BLaER1 treated with 17β-estradiol and CSF1 and Interleukin-3, amounts not matched to agents 10 nM and 100 nM (cell line): Measurements from ENCODE around the gene IFI30.
A peak's percentile ranks its signal among the peaks of the same experiment; 100 is the strongest.

ENCODE experiments used
- H3K27ac ChIP-seq, 11 experiments: shearing (Covaris generic); formaldehyde crosslinking; 2 replicates each; pipeline ENCODE4 v1.8.1; 2022
- H3K27me3 ChIP-seq, 11 experiments: shearing (Covaris generic); formaldehyde crosslinking; 2 replicates each; pipeline ENCODE4 v1.8.1; 2022
- H3K36me3 ChIP-seq, 11 experiments: shearing (Covaris generic); formaldehyde crosslinking; 2 replicates each; pipeline ENCODE4 v1.8.1; 2022
- H3K4me1 ChIP-seq, 10 experiments: shearing (Covaris generic); formaldehyde crosslinking; 2 replicates each; pipeline ENCODE4 v1.8.1; 2022
- H3K4me2 ChIP-seq, 11 experiments: shearing (Covaris generic); formaldehyde crosslinking; 2 replicates each; pipeline ENCODE4 v1.8.1; 2022
- H3K4me3 ChIP-seq, 10 experiments: shearing (Covaris generic); formaldehyde crosslinking; 2 replicates each; pipeline ENCODE4 v1.8.1; 2022
- H3K9ac ChIP-seq, 11 experiments: shearing (Covaris generic); formaldehyde crosslinking; 2 replicates each; pipeline ENCODE4 v1.8.1; 2022
- H3K9me3 ChIP-seq, 11 experiments: shearing (Covaris generic); formaldehyde crosslinking; replicated peaks in 1 of 11; 2 replicates each; pipeline ENCODE4 v1.8.1; 2022
- H4K20me1 ChIP-seq, 11 experiments: shearing (Covaris generic); formaldehyde crosslinking; 2 replicates each; pipeline ENCODE4 v1.8.1; 2022
- Cebpa-rat ChIP-seq, 11 experiments: shearing (Covaris generic); IDR thresholded peaks; 2 replicates each; pipeline ENCODE4 v1.8.1; 2022

The IFI30 gene

GRCh38 chr19:18183529-18183928 is 9.9 kb downstream of the IFI30 start:
- no peak overlapping the region for H3K4me3 ChIP-seq

DNA sequence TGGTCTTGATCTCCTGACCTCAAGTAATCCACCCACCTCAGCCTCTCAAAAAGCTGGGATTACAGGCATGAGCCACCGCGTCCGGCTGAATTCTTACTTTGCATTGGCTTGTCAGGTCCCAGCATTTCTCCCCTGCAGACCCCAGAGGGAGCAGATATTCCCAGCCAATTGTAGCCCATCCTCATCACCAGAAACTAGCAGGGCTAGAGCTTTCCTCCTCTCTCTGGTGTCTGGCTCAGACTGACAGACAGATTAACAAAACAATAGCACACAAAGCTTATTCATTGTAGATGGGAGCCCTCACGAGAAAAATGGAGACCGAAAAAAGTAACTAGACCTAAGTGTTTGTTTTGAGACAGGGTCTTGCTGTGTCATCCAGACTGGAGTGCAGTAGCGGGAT is 11.9 kb downstream of the IFI30 start:
- no peak overlapping the region for H3K4me3 ChIP-seq
- H3K4me1 ChIP-seq: peaks cover 15 to 37% (median 25%) of the 10 kb centered on the region in 10 experiments
- peaks cover 0 to 67% (median 6%) of the 10 kb centered on the region in 11 experiments; a peak in 7 of 22 replicates for H3K36me3 ChIP-seq
- TF ChIP-seq Cebpa-rat (IDR thresholded peaks at IDR 0.05): no peak
- no peaks in the 10 kb centered on the region for H3K27me3 ChIP-seq
- H3K27ac ChIP-seq: peak overlapping the region in 1 of 11 experiments; percentile 5; a peak in 2 of 22 replicates
- no peaks in the 10 kb centered on the region; a peak in 1 of 22 replicates for H4K20me1 ChIP-seq
- H3K4me2 ChIP-seq: no peak overlapping the region
- no peak overlapping the region for H3K9ac ChIP-seq
- H3K9me3 ChIP-seq: no peaks in the 10 kb centered on the region

More at GRCh38 chr19:18183529-18183928, 9.9 kb downstream of the IFI30 start:
- Histone ChIP-seq H3K9ac (no peak overlapping the region), H3K4me1 (peaks cover 24 to 50% (median 41%) of the 10 kb centered on the region in 10 experiments), H4K20me1 (peaks cover 0 to 9% (median 0%) of the 10 kb centered on the region in 11 experiments; a peak in 3 of 22 replicates), H3K36me3 (peaks cover 0 to 71% (median 15%) of the 10 kb centered on the region in 11 experiments; a peak in 16 of 22 replicates), H3K27me3 (no peaks in the 10 kb centered on the region), H3K27ac (no peak overlapping the region), H3K4me2 (no peak overlapping the region), H3K9me3 (no peaks in the 10 kb centered on the region)
- TF ChIP-seq Cebpa-rat (IDR thresholded peaks at IDR 0.05): no peak

DNA sequence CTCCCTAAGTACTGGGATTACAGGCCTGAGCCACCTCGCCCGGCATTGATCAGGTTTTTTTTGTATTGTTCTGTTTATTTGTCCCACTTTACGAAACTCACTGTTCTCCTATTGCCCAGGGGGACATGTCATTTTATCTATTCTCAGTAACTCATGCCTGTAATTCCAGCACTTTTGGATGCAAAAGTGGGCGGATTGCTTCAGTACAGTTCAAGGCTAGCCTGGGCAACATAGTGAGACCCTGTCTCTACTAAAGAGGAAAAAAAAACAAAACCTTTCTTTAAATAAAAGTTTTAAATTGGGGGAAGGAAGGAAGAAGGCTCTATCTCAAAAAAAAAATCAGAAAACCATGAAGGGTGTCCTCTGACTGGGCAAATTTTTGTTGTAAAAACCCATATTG is 16.7 kb downstream of the IFI30 start:
- peaks cover 28 to 41% (median 36%) of the 10 kb centered on the region in 10 experiments for H3K4me1 ChIP-seq

DNA sequence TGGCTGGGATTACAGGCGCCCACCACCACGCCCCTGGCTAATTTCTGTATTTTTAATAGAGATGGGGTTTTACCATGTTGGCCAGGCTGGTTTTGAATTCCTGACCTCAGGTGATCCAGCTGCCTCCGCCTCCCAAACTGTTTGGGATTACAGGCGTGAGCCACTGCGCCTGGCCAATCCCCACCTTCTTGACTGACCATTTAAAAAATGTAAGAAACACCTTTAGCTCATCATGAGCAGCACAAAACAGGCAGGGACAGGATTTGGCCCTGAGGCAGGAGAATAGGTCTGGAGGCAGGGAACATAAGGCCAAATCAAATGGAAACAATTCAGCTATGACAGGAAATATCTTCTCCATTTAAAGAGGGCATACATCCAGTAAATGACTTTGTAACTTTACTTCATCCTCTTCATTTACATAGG is 18.0 kb downstream of the IFI30 start:
- H3K4me3 ChIP-seq: peak overlapping the region; percentile 56 to 81 (median 64); a peak in 19 of 20 replicates
- H3K4me1 ChIP-seq: peaks cover 28 to 52% (median 47%) of the 10 kb centered on the region in 10 experiments
- TF ChIP-seq Cebpa-rat (IDR thresholded peaks at IDR 0.05): no peak
- no peaks in the 10 kb centered on the region for H3K9me3 ChIP-seq
- H4K20me1 ChIP-seq: peaks cover 0 to 18% (median 0%) of the 10 kb centered on the region in 11 experiments; a peak in 6 of 22 replicates
- H3K27ac ChIP-seq: peak overlapping the region; percentile 76 to 89 (median 84); a peak in 21 of 22 replicates
- peaks cover 5 to 30% (median 11%) of the 10 kb centered on the region in 11 experiments; a peak in 17 of 22 replicates for H3K36me3 ChIP-seq
- peak overlapping the region; percentile 76 to 86 (median 80); a peak in 21 of 22 replicates for H3K9ac ChIP-seq
- no peaks in the 10 kb centered on the region for H3K27me3 ChIP-seq
- H3K4me2 ChIP-seq: peak overlapping the region; percentile 75 to 97 (median 90)

More for the DNA sequence above, 16.7 kb downstream of the IFI30 start:
- H4K20me1 ChIP-seq: peaks cover 0 to 11% (median 0%) of the 10 kb centered on the region in 11 experiments; a peak in 5 of 22 replicates
- H3K9ac ChIP-seq: peak overlapping the region in 2 of 11 experiments; percentile 34 to 86; a peak in 2 of 22 replicates
- no peak overlapping the region for H3K4me3 ChIP-seq
- peak overlapping the region in 3 of 11 experiments; percentile 88 to 95 (median 90); a peak in 4 of 22 replicates for H3K4me2 ChIP-seq
- no peaks in the 10 kb centered on the region for H3K27me3 ChIP-seq
- no peak overlapping the region for H3K27ac ChIP-seq
- no peaks in the 10 kb centered on the region for H3K9me3 ChIP-seq
- peaks cover 0 to 33% (median 0%) of the 10 kb centered on the region in 11 experiments; a peak in 7 of 22 replicates for H3K36me3 ChIP-seq
- no peak for TF ChIP-seq Cebpa-rat (IDR thresholded peaks at IDR 0.05)

- Histone ChIP-seq H3K36me3 (peaks cover 12 to 29% (median 18%) of the 10 kb centered on the region in 11 experiments), H4K20me1 (peaks cover 0 to 18% (median 0%) of the 10 kb centered on the region in 11 experiments; a peak in 5 of 22 replicates), H3K4me3 (peak within 1 kb of the TSS; percentile 68 to 96 (median 84)), H3K9ac (peak within 1 kb of the TSS; percentile 81 to 94 (median 85)), H3K4me2 (peak within 1 kb of the TSS; percentile 85 to 100 (median 98)), H3K4me1 (peaks cover 28 to 52% (median 47%) of the 10 kb centered on the region in 10 experiments), H3K9me3 (no peaks in the 10 kb centered on the region), H3K27me3 (no peaks in the 10 kb centered on the region), H3K27ac (peak within 1 kb of the TSS; percentile 76 to 89 (median 84))
- TF ChIP-seq Cebpa-rat (IDR thresholded peaks at IDR 0.05): no peak
Observed at GRCh38 chr19:18192673-18193387, 19.2 kb downstream of the IFI30 start, which contains the start of gene MPV17L2. Gene MPV17L2, plus strand, starts transcription at chr19:18193218. Its CDS starts 64 bp downstream, at chr19:18193282.

- peaks cover 28 to 52% (median 46%) of the 10 kb centered on the region in 10 experiments for H3K4me1 ChIP-seq
- H3K4me2 ChIP-seq: peak overlapping the region; percentile 77 to 100 (median 98)
- peak overlapping the region in 10 of 11 experiments; percentile 67 to 86 (median 78); a peak in 21 of 22 replicates for H3K27ac ChIP-seq
- TF ChIP-seq Cebpa-rat (IDR thresholded peaks at IDR 0.05): no peak
- no peaks in the 10 kb centered on the region for H3K9me3 ChIP-seq
- H3K4me3 ChIP-seq: peak overlapping the region; percentile 68 to 96 (median 84)
- H3K27me3 ChIP-seq: no peaks in the 10 kb centered on the region
- H3K9ac ChIP-seq: peak overlapping the region; percentile 81 to 94 (median 85)
- H4K20me1 ChIP-seq: peaks cover 0 to 18% (median 0%) of the 10 kb centered on the region in 11 experiments; a peak in 5 of 22 replicates
- peaks cover 18 to 34% (median 24%) of the 10 kb centered on the region in 11 experiments for H3K36me3 ChIP-seq
Observed at GRCh38 chr19:18193388-18194180, 20.0 kb downstream of the IFI30 start.

- peaks cover 0 to 18% (median 0%) of the 10 kb centered on the region in 11 experiments; a peak in 5 of 22 replicates for H4K20me1 ChIP-seq
- peak overlapping the region in 6 of 11 experiments; percentile 73 to 86 (median 78); a peak in 6 of 22 replicates for H3K27ac ChIP-seq
- peak overlapping the region; percentile 77 to 100 (median 98) for H3K4me2 ChIP-seq
- no peaks in the 10 kb centered on the region for H3K27me3 ChIP-seq
- peaks cover 23 to 40% (median 30%) of the 10 kb centered on the region in 11 experiments for H3K36me3 ChIP-seq
- H3K9me3 ChIP-seq: no peaks in the 10 kb centered on the region
- no peak for TF ChIP-seq Cebpa-rat (IDR thresholded peaks at IDR 0.05)
- peak overlapping the region; percentile 81 to 94 (median 85) for H3K9ac ChIP-seq
- H3K4me3 ChIP-seq: peak overlapping the region; percentile 68 to 96 (median 84)
- peaks cover 28 to 52% (median 46%) of the 10 kb centered on the region in 10 experiments for H3K4me1 ChIP-seq
Observed at GRCh38 chr19:18194181-18194530, 20.5 kb downstream of the IFI30 start.

GRCh38 chr19:18194554-18195238 is 21.1 kb downstream of the IFI30 start:
- peak overlapping the region in 8 of 10 experiments; percentile 70 to 96 (median 85); a peak in 14 of 20 replicates for H3K4me3 ChIP-seq
- peak overlapping the region in 9 of 11 experiments; percentile 81 to 90 (median 85); a peak in 12 of 22 replicates for H3K9ac ChIP-seq
- peak overlapping the region in 2 of 11 experiments; percentile 2 to 21; a peak in 2 of 22 replicates for H3K27ac ChIP-seq

More at GRCh38 chr19:18194554-18195238, 21.1 kb downstream of the IFI30 start:
- Histone ChIP-seq H4K20me1 (peaks cover 0 to 18% (median 0%) of the 10 kb centered on the region in 11 experiments; a peak in 5 of 22 replicates), H3K36me3 (peaks cover 29 to 46% (median 36%) of the 10 kb centered on the region in 11 experiments), H3K9me3 (no peaks in the 10 kb centered on the region), H3K4me1 (peaks cover 28 to 52% (median 46%) of the 10 kb centered on the region in 10 experiments), H3K27me3 (no peaks in the 10 kb centered on the region), H3K4me2 (peak overlapping the region; percentile 77 to 100 (median 98))
- TF ChIP-seq Cebpa-rat (IDR thresholded peaks at IDR 0.05): no peak
